Heart right ventricle (tissue), 16 donors: ENCODE results near the gene ABHD12. TPM values are rescaled to one million over a fixed set of nuclear protein-coding genes. Genes with fewer than 3 reads are reported as not detected.

Experiments
- ATAC-seq, 8 donors: fragments of 200-7000 bp; cut with Tn5 transposase; one replicate each; pipeline ENCODE4 v1.9.1; 2020; ENCODE audit warnings: mild to moderate bottlenecking in 8 of 8, moderate library complexity in 8 of 8, moderate number of reproducible peaks in 1 of 8
- DNase-seq, 2 donors: peaks; one replicate each; pipeline ENCODE4 v3.0.0-alpha.2; 2020
- H3K27ac ChIP-seq, 10 donors: fragments of 200-600 bp; sonication (generic) in 2 of 10; one replicate each; pipeline versions ENCODE4 v1.5.0 to v1.8.0; 2020 to 2022; ENCODE audit warnings: mild to moderate bottlenecking in 3 of 10
- H3K27me3 ChIP-seq, 7 donors: fragments of 200-600 bp; one replicate each; pipeline ENCODE4 v1.8.0; 2021 to 2022; ENCODE audit warnings: mild to moderate bottlenecking in 2 of 7
- H3K36me3 ChIP-seq, 9 donors: fragments of 200-600 bp; sonication (generic) in 1 of 9; one replicate each; pipeline versions ENCODE4 v1.5.0 to v1.8.0; 2020 to 2022; ENCODE audit warnings: mild to moderate bottlenecking in 2 of 9
- H3K4me1 ChIP-seq, 9 donors: fragments of 200-600 bp; sonication (generic) in 1 of 9; one replicate each; pipeline versions ENCODE4 v1.5.0 to v1.8.0; 2020 to 2022; ENCODE audit warnings: mild to moderate bottlenecking in 4 of 9
- H3K4me3 ChIP-seq, 10 donors: fragments of 200-600 bp; sonication (generic) in 2 of 10; one replicate each; pipeline versions ENCODE4 v1.5.0 to v1.8.0; 2020 to 2022; ENCODE audit warnings: mild to moderate bottlenecking in 7 of 10, moderate library complexity in 2 of 10
- H3K9me3 ChIP-seq, 11 donors: fragments of 200-600 bp in 10 of 11; sonication (generic) in 2 of 11; one replicate each; pipeline versions ENCODE4 v1.5.0 to v1.8.0; 2013 to 2022; ENCODE audit warnings: mild to moderate bottlenecking in 2 of 11, control low read depth in 1 of 11, moderate library complexity in 1 of 11
- CTCF ChIP-seq, 9 donors: fragments of 200-600 bp; sonication (generic) in 2 of 9; IDR thresholded peaks; one replicate each; pipeline versions ENCODE4 v1.5.0 to v1.8.0; 2021 to 2022; ENCODE audit warnings: antibody characterized with exemption in 9 of 9, mild to moderate bottlenecking in 5 of 9, moderate library complexity in 1 of 9
- WGBS, 2 donors: extraction: QIAGEN DNeasy Blood & Tissue Kit; methylation state at CpG; one replicate each; pipeline ENCODE4 v1.1.7; 2013; ENCODE audit warnings: inconsistent platforms in 1 of 2; 5-methylcytosine and 5-hydroxymethylcytosine counted together
- intact Hi-C, 10 donors: fragments of 100-400 bp; cut with DNase I; formaldehyde crosslinking; loops; one replicate each; pipeline versions ENCODE4 v1.11.1 to v1.14.2; 2022
- polyA plus RNA-seq, 2 donors: library from polyadenylated mRNA; stranded (reverse); fragments of 200-250 nt; gene quantifications; one replicate each; pipeline ENCODE4 v1.2.3, GENCODE V29; 2013
- total RNA-seq, 10 donors: library from RNA; stranded (reverse); fragmentation: NEBNext Ultra II Directional in 3 of 10; extraction: Animal tissue kit (Norgen Biotek cat#: 25700) in 3 of 10; gene quantifications; one replicate each; pipeline versions ENCODE4 v1.2.1 to v1.2.4, GENCODE V29; 2021 to 2023
- donor health status: Arrhythmogenic right ventricular cardiomyopathy.
- donor health status: ischemic (EF 13 %, LVEDD 7.1; RV severe dilation, severe dysfunction).
- donor health status: healthy with polysubstance abuse.
- donor health status: DM: no; HTN: yes; CAD: no.
- donor health status: DM: no; HTN: no; CAD: no.
- donor health status: ischemic (EF 25% LVEDD 6.9; RV normal size, moderate dysfunction).
- donor health status: ischemic (EF 25% LVEDD 5.7; RV mildly dilated, moderate dysfunction).
- donor health status: healthy.
- donor health status: DM: yes; HTN: yes; CAD: no.
- donor health status: Ischemic cardiomyopathy.
- donor health status: ischemic (EF 35%, LVEDD 5.7; RV mildly dilated, moderate dysfunction).
- donor health status: nonischemic (EF 11% LVEDD 7.7; RV severe dilation, severe dysfunction).
- donor health status: DM: yes; HTN: yes; CAD: no.
- donor health status: PGD.
- donor health status: ischemic (EF 29% LVEDD 5.4; RV normal size, mild dysfunction).
- donor health status: nonischemic (EF 23%, LVEDD 6.1; RV moderate dilation, normal function).

The ABHD12 gene
- total and polyA plus RNA-seq, 12 donors, result 21.1 to 41.3 (median 28.1) TPM

- no peak for TF ChIP-seq CTCF (IDR thresholded peaks at IDR 0.05)
Observed at GRCh38 chr20:25368526-25368925, 22.1 kb downstream of the ABHD12 start.

GRCh38 chr20:25364879-25365699 lies 25.5 kb downstream of the ABHD12 start:
- no peaks in the 10 kb centered on the region for H3K36me3 ChIP-seq
- WGBS, 2 donors, result 89 to 93% methylated on average over 2 of the region's 2 CpGs
- DNase-seq (no peak), ATAC-seq (no peak)
- H3K27me3 ChIP-seq, result no peaks in the 10 kb centered on the region
- H3K4me1 ChIP-seq, result peaks cover 0 to 13% (median 0%) of the 10 kb centered on the region in 9 donors
- no peaks in the 10 kb centered on the region for H3K9me3 ChIP-seq
- intact Hi-C loops, result no loop called here
- no peak for TF ChIP-seq CTCF (IDR thresholded peaks at IDR 0.05)
- H3K4me3 ChIP-seq, result no peak overlapping the region
- no peak overlapping the region for H3K27ac ChIP-seq

More at GRCh38 chr20:25368526-25368925, 22.1 kb downstream of the ABHD12 start:
- no peaks in the 10 kb centered on the region for H3K27me3 ChIP-seq
- 98 to 99% methylated on average over 10 of the region's 10 CpGs for WGBS, 2 donors
- H3K9me3 ChIP-seq, result peaks cover 0 to 3% (median 0%) of the 10 kb centered on the region in 11 donors
- intact Hi-C loops, result no loop called here
- no peak overlapping the region for H3K4me3 ChIP-seq
- peaks cover 0 to 5% (median 0%) of the 10 kb centered on the region in 9 donors for H3K4me1 ChIP-seq
- no peaks in the 10 kb centered on the region for H3K36me3 ChIP-seq
- H3K27ac ChIP-seq, result no peak overlapping the region
- DNase-seq (no peak), ATAC-seq (no peak)

- TF ChIP-seq CTCF (IDR thresholded peaks at IDR 0.05), result no peak
- intact Hi-C loops, result no loop called here
- Histone ChIP-seq H3K36me3 (no peaks in the 10 kb centered on the region), H3K27ac (no peak overlapping the region), H3K4me3 (no peak overlapping the region), H3K9me3 (no peaks in the 10 kb centered on the region), H3K27me3 (no peaks in the 10 kb centered on the region), H3K4me1 (peaks cover 0 to 13% (median 0%) of the 10 kb centered on the region in 9 donors)
- ATAC-seq, result no peak
- no peak for DNase-seq
- 64 to 70% methylated on average over 3 of the region's 3 CpGs for WGBS, 2 donors
Observed at GRCh38 chr20:25364180-25364788, 26.4 kb downstream of the ABHD12 start.

- ATAC-seq, result no peak
- peaks cover 0 to 19% (median 6%) of the 10 kb centered on the region in 9 donors for H3K4me1 ChIP-seq
- TF ChIP-seq CTCF (IDR thresholded peaks at IDR 0.05), result no peak
- no peaks in the 10 kb centered on the region for H3K27me3 ChIP-seq
- peak overlapping the region in 1 of 10 donors; percentile 36 for H3K4me3 ChIP-seq
- H3K36me3 ChIP-seq, result no peaks in the 10 kb centered on the region
- H3K27ac ChIP-seq, result peak overlapping the region in 1 of 10 donors; percentile 79
- H3K9me3 ChIP-seq, result no peaks in the 10 kb centered on the region
- intact Hi-C loops, result no loop called here
- no peak for DNase-seq
- 88 to 92% methylated on average over 6 of the region's 6 CpGs for WGBS, 2 donors
Observed at GRCh38 chr20:25361287-25361683, 29.4 kb downstream of the ABHD12 start.
